Adrenal gland (tissue), 5 donors: Measurements from ENCODE around the gene DMD.

Experiments used
- POLR2A ChIP-seq, 2 donors: fragments of 450-650 bp; IDR thresholded peaks; one replicate each; pipeline ENCODE4 v1.6.1; 2017; ENCODE audit warnings: antibody characterized with exemption in 2 of 2, mild to moderate bottlenecking in 2 of 2, moderate library complexity in 1 of 2
- TF ChIP-seq, protein P1 (sequence below), 6 experiments: fragments of 450-650 bp in 4 of 6; fragments of 200-600 bp in 2 of 6; sonication (generic) in 1 of 6; IDR thresholded peaks; 1 replicate in 5 of 6; 2 replicates in 1 of 6; pipeline versions ENCODE4 v1.5.1 to v1.8.0; 2016 to 2021; ENCODE audit warnings: antibody characterized with exemption in 6 of 6, mild to moderate bottlenecking in 2 of 6, moderate library complexity in 1 of 6
- donor health status: DM: no; HTN: no; CAD: no.

DNA sequence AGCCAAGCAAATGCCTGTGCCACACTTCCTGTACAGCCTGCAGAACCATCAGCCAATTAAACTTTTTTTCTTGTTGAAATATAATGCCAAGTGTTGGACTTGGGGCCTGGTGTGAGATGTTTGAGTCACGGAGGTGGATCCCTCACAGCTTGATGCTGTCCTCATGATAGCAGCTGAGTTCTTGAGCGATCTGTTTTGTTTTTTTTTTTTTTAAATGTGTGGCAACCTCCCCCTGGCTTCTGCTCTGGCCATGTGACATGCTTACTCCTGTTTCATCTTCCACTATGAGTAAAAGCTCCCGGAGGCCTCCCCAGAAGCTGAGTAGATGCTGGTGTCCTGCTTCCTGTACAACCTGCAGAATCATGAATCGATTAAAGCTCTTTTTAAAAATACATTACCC, 1166.2 kb downstream of the DMD start:
- TF ChIP-seq POLR2A (IDR thresholded peaks at IDR 0.05), result no peak
- TF ChIP-seq, protein P1, sequence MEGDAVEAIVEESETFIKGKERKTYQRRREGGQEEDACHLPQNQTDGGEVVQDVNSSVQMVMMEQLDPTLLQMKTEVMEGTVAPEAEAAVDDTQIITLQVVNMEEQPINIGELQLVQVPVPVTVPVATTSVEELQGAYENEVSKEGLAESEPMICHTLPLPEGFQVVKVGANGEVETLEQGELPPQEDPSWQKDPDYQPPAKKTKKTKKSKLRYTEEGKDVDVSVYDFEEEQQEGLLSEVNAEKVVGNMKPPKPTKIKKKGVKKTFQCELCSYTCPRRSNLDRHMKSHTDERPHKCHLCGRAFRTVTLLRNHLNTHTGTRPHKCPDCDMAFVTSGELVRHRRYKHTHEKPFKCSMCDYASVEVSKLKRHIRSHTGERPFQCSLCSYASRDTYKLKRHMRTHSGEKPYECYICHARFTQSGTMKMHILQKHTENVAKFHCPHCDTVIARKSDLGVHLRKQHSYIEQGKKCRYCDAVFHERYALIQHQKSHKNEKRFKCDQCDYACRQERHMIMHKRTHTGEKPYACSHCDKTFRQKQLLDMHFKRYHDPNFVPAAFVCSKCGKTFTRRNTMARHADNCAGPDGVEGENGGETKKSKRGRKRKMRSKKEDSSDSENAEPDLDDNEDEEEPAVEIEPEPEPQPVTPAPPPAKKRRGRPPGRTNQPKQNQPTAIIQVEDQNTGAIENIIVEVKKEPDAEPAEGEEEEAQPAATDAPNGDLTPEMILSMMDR (IDR thresholded peaks at IDR 0.05), result no peak
